Activated B cell treated with CpG ODN at 0.5 μM for 24 hours (primary cell): ENCODE results near the gene TMEM184B. TPM values are rescaled to one million over a fixed set of nuclear protein-coding genes. Genes with fewer than 3 reads are reported as not detected.

Experiments used
- ATAC-seq: fragments of 200-7000 bp; cut with Tn5 transposase; one replicate; pipeline ENCODE4 v1.10.0; 2021; ENCODE audit warnings: low read depth, mild to moderate bottlenecking, moderate library complexity
- CTCF ChIA-PET: fragments of 350-600 bp; sonication (Branson Sonifier 250); formaldehyde crosslinking; loops from one replicate; lab custom pipeline; 2021; ENCODE audit warnings: antibody characterized with exemption; lab: Charles Lee
- POLR2A ChIA-PET: fragments of 350-600 bp; sonication (Branson Sonifier 250); formaldehyde crosslinking; loops from one replicate; lab custom pipeline; 2021; ENCODE audit warnings: antibody characterized with exemption; lab: Charles Lee
- DNase-seq: peaks from one replicate; pipeline ENCODE4 v3.0.0; 2022
- H3K27ac Mint-ChIP-seq: one replicate; pipeline ENCODE4 v1.8.0; 2020; ENCODE audit warnings: mixed read lengths
- H3K27me3 Mint-ChIP-seq: one replicate; pipeline ENCODE4 v1.8.0; 2021; ENCODE audit warnings: mixed read lengths
- H3K36me3 Mint-ChIP-seq: one replicate; pipeline ENCODE4 v1.8.0; 2021; ENCODE audit warnings: low read depth, mixed read lengths
- H3K4me1 Mint-ChIP-seq: one replicate; pipeline ENCODE4 v1.8.0; 2021; ENCODE audit warnings: mixed read lengths
- H3K4me3 Mint-ChIP-seq: one replicate; pipeline ENCODE4 v1.8.0; 2020; ENCODE audit warnings: mild to moderate bottlenecking, mixed read lengths
- H3K9me3 Mint-ChIP-seq: one replicate; pipeline ENCODE4 v1.8.0; 2020; ENCODE audit warnings: mixed read lengths
- intact Hi-C: fragments of 100-400 bp; cut with micrococcal nuclease; formaldehyde crosslinking; loops from one replicate; pipeline ENCODE4 v1.15.1; 2024
- total RNA-seq: library from RNA; stranded (reverse); gene quantifications from 2 replicates; pipeline ENCODE4 v1.2.3, GENCODE V29; 2022
- TF ChIP-seq, protein P1 (sequence below): fragments of 200-600 bp; IDR thresholded peaks from one replicate; pipeline ENCODE4 v1.8.0; 2022; ENCODE audit warnings: antibody characterized with exemption, mild to moderate bottlenecking

TMEM184B gene
- total RNA-seq, 1 donor from 2014 or later = 24.0 TPM

DNA sequence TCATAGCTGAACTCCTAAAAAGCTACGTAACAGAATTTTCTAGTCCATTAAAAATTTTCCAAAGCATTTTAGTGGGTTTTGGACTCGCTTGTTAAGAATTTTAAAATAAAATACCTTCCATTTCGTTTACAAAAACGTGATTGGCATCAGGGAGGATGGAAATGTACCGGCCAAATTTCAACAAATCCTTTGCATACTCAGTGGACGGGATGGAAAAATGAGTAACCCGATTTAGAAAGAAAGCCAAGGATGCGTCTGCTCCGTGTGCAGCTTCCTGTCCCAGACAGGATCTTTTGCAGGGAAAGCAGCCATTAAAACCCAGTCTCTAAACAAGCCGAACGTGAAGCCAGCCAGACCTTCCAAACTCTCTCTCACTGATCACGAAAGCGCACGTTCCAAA lies 15.6 kb downstream of the TMEM184B start:
- intact Hi-C loops = no loop called here
- POLR2A ChIA-PET = interaction anchor here (0.7 kb wide), 2 partner anchors 250 to 430 kb away, joined by 6 to 13 read pairs; no protein-coding TSS in a partner anchor
- CTCF ChIA-PET = no interaction called here
- Mint-ChIP-seq H3K9me3 (no peaks in the 10 kb centered on the region), H3K27ac (no peak overlapping the region), H3K36me3 (no peaks in the 10 kb centered on the region), H3K27me3 (no peaks in the 10 kb centered on the region), H3K4me3 (no peak overlapping the region), H3K4me1 (peaks cover 32% of the 10 kb centered on the region)
- no peak for DNase-seq
- no peak for ATAC-seq
- TF ChIP-seq, protein P1, sequence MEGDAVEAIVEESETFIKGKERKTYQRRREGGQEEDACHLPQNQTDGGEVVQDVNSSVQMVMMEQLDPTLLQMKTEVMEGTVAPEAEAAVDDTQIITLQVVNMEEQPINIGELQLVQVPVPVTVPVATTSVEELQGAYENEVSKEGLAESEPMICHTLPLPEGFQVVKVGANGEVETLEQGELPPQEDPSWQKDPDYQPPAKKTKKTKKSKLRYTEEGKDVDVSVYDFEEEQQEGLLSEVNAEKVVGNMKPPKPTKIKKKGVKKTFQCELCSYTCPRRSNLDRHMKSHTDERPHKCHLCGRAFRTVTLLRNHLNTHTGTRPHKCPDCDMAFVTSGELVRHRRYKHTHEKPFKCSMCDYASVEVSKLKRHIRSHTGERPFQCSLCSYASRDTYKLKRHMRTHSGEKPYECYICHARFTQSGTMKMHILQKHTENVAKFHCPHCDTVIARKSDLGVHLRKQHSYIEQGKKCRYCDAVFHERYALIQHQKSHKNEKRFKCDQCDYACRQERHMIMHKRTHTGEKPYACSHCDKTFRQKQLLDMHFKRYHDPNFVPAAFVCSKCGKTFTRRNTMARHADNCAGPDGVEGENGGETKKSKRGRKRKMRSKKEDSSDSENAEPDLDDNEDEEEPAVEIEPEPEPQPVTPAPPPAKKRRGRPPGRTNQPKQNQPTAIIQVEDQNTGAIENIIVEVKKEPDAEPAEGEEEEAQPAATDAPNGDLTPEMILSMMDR = no peak

DNA sequence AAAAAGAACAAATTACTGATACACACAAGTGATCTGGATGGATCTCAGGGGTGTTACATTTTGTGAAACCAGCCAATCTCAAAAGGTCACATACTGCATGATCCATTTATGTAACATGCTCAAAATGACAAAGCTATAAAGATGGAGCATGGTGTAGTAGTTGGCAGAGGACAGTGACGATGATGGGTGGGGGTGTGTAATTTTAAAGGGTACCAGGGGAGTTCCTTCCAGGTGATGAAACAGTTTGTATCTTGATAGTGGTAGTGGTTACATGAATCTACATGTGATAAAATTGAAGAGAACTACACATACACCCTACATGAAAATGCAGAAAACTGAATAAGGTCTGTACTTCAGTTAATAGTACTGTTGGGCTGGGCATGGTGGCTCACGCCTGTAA lies 17.1 kb downstream of the TMEM184B start:
- TF ChIP-seq, protein P1 = no peak
- DNase-seq (no peak), ATAC-seq (no peak)
- CTCF ChIA-PET = no interaction called here
- POLR2A ChIA-PET = interaction anchor here (1.0 kb wide), 1 partner anchor 17 kb away, joined by 4 read pairs; the partner anchor contains the start of gene TMEM184B
- intact Hi-C loops = no loop called here
- Mint-ChIP-seq H3K4me3 (no peak overlapping the region), H3K27ac (no peak overlapping the region), H3K27me3 (no peaks in the 10 kb centered on the region), H3K9me3 (no peaks in the 10 kb centered on the region), H3K4me1 (peaks cover 18% of the 10 kb centered on the region), H3K36me3 (no peaks in the 10 kb centered on the region)

DNA sequence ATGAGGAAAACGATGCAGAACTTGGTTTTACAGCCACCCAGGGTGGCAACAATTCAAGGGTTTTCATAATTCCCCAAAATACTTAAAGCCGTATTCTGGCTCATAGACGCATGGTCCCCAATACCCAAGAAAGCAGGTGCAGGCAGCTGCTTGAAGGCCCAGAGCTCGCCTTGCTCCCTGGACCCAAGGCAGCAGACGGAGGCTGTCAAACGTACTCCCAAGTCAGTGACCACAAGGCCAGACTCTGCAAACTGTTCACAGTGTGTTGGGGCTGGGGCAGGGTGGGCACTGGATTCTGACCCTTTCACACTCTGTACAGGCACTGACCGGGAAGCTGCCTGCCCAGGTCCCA lies 21.5 kb downstream of the TMEM184B start:
- CTCF ChIA-PET = no interaction called here
- Mint-ChIP-seq H3K9me3 (no peaks in the 10 kb centered on the region), H3K36me3 (peaks cover 10% of the 10 kb centered on the region), H3K4me3 (no peak overlapping the region), H3K27ac (no peak overlapping the region), H3K4me1 (peaks cover 10% of the 10 kb centered on the region), H3K27me3 (no peaks in the 10 kb centered on the region)
- POLR2A ChIA-PET = no interaction called here
- TF ChIP-seq, protein P1 = no peak
- DNase-seq = no peak
- no peak for ATAC-seq
- intact Hi-C loops = no loop called here

DNA sequence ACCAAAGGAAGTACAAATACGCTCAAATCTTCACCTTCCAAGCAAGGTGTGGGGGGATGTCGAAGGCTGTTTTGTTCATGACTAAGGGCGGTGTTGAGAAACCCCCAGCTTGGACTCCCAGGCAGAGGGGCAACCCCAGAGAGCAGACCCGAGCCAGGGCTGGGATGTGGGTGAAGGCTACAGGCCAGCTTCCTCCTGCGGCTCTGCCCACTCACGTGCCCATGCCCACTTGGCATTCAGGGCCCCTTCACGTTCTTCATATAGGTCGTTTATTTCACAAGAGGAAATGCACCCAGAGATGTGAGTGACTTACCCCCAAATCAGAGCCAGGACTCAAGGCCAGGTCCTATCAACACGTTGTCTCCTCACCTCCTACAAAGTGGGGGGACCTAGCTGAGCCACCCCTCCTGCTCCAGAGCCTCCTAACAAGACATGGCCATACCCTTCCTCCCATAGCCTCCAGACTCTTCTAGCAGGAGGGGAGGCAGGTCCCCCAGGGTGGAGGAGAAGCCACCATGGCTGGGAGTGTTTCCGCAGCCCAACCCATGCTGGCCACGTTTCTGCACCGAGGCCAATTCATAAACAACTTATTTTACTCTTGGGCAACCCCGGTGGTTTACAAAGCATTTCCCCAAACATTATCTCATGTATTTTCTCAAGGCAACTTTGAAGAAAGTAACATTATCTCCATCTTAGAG lies 22.0 kb downstream of the TMEM184B start:
- peaks cover 14% of the 10 kb centered on the region for H3K4me1 Mint-ChIP-seq
- CTCF ChIA-PET = no interaction called here
- TF ChIP-seq, protein P1 = no peak

DNA sequence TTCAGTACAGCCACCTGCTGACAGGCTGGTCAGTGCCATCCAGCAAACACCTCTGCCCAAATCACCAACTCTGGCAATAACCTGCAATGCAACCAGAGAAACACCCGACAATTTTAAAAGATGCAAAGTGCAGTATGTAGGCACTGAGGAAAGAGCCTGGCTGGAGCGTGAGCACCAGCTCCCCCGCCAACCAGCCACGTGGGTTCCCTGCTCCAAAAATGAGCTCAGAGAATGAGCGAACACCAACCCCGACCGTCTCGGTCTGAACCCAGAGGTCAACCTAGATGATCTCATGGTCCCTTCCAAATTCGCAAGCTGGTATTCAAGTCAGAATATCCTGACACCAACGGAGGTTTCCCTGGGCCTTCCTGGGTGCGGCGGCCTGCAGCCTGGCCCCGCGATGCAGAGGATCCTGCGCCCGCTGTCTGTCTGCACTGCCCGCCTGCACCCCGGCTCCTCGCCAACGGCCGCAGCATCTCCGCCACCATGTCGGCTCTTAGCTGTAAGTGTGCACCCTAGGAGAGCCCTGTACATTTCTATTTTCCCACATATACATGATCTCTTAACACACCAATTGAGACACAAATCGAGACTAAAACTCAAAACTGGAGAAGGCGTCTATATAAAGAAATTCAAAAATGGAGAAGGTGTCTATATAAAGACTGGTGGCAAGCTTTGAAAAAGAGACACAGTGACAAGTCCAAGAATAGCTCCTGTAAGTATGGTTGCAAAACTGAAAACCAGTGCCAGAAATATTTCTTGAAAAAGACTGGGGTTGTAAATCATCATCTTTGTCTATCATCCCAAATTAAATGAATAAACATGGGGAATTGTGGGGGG lies 22.8 kb downstream of the TMEM184B start:
- ATAC-seq (no peak), DNase-seq (no peak)
- H3K27ac Mint-ChIP-seq = no peak overlapping the region
- peaks cover 10% of the 10 kb centered on the region for H3K36me3 Mint-ChIP-seq
- intact Hi-C loops = no loop called here
- no peaks in the 10 kb centered on the region for H3K9me3 Mint-ChIP-seq
- no peaks in the 10 kb centered on the region for H3K27me3 Mint-ChIP-seq
- ChIA-PET POLR2A (no interaction called here), CTCF (no interaction called here)
- H3K4me3 Mint-ChIP-seq = no peak overlapping the region
- peaks cover 14% of the 10 kb centered on the region for H3K4me1 Mint-ChIP-seq
- TF ChIP-seq, protein P1 = no peak

More for the DNA sequence above, 22.0 kb downstream of the TMEM184B start:
- intact Hi-C loops = no loop called here
- POLR2A ChIA-PET = no interaction called here
- Mint-ChIP-seq H3K36me3 (peaks cover 10% of the 10 kb centered on the region), H3K4me3 (no peak overlapping the region), H3K9me3 (no peaks in the 10 kb centered on the region), H3K27ac (no peak overlapping the region), H3K27me3 (no peaks in the 10 kb centered on the region)
- ATAC-seq (no peak), DNase-seq (no peak)
